Spleen (tissue), 7 donors: ENCODE data around the gene DCAF6.

Experiments used
- CTCF ChIP-seq, 11 experiments: fragments of 200-600 bp in 7 of 11; fragments of 450-650 bp in 4 of 11; sonication (generic) in 4 of 11; IDR thresholded peaks in 8 of 11; conservative IDR thresholded peaks in 3 of 11; 1 replicate in 7 of 11; 2 replicates in 4 of 11; pipeline versions ENCODE4 v1.4.0 to v1.8.0; 2016 to 2021; ENCODE audit warnings: antibody characterized with exemption in 11 of 11, inconsistent platforms in 4 of 11, mild to moderate bottlenecking in 1 of 11
- POLR2A ChIP-seq, 3 donors: fragments of 450-650 bp; IDR thresholded peaks; one replicate each; pipeline ENCODE4 v1.5.1; 2017; ENCODE audit warnings: antibody characterized with exemption in 3 of 3, mild to moderate bottlenecking in 1 of 3
- donor health status: DM: no; HTN: no; CAD: no; lungs with moderate emphysema.
- donor health status: DM: no; HTN: no; CAD: no.
- donor health status: DM: no; HTN: no; CAD: no.

DNA sequence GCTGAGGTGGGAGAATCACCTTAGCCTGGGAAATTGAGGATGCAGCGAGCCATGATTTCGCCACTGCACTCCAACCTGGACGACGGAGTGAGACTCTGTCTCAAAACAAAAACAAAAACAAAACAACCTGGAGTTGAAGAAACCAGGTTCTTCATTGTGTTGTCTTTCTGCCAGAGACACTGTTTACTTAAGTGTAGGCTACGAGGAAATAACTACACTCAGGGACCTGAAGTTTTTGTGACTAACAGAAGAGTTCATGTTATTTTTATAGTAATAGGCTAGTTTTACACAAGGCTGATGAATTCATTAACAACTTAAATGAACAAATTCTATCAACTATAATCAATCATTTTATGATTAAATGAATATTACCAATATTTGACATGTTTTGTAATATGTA lies 98.9 kb downstream of the DCAF6 start:
- TF ChIP-seq CTCF (IDR thresholded peaks at IDR 0.05 in 8 of 11, conservative IDR thresholded peaks at IDR 0.05 in 3 of 11), result no peak
- TF ChIP-seq POLR2A (IDR thresholded peaks at IDR 0.05), result no peak
